ENCODE measurements around the gene IMMP2L.
"Not testable (repeated sequence)": the region's sequence is repeated elsewhere in the genome, so short reads cannot be mapped to it uniquely, and the experiment has no call there.

Gene IMMP2L

GRCh38 chr7:111561904-111562732 is at the start of gene IMMP2L:
TSS of gene IMMP2L (minus strand) at chr7:111562492.
- peak within 1 kb of the TSS; percentile 91 for H3K27ac ChIP-seq
- peak; percentile 41 for TF ChIP-seq CTCF (conservative IDR thresholded peaks at IDR 0.05)
- TF ChIP-seq ZFX (IDR thresholded peaks at IDR 0.05), result peak; percentile 83

DNA sequence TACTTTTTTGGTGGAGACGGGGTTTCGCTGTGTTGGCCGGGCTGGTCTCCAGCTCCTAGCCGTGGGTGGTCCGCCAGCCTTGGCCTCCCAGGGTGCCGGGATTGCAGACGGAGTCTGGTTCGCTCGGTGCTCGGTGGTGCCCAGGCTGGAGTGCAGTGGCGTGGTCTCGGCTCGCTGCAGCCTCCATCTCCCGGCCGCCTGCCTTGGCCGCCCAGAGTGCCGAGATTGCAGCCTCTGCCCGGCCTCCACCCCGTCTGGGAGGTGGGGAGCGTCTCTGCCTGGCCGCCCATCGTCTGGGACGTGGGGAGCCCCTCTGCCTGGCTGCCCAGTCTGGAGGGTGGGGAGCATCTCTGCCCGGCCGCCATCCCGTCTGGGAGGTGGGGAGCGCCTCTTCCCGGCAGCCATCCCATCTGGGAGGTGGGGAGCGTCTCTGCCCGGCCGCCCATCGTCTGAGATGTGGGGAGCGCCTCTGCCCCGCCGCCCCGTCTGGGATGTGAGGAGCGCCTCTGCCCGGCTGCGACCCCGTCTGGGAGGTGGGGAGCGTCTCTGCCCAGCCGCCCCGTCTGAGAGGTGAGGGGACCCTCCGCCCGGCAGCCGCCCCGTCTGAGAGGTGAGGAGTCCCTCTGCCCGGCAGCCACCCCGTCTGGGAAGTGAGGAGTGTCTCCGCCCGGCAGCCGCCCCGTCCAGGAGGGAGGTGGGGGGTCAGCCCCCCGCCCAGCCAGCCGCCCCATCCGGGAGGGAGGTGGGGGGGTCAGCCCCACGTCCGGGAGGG is 47.4 kb upstream of the IMMP2L start:
- H3K27ac ChIP-seq, result not testable (repeated sequence)

DNA sequence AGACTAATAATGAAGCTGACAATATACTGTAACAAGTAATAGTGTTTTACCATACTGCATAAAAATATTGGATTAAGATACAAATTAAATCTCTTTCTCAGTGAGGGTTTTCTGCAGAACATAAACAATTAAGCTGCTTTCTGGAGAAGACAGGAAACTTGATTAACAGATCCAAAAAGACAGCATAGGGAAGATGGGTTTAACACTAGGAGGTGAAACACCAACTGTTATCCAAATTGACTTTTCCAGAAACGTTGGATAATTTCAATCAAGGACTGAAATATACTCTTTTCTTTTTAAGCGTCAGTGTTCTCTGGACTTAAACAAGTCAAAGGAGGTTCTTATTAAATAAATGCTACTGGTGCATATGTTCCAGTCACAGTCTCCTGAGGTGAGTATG is 45.3 kb upstream of the IMMP2L start:
- no peak overlapping the region for H3K27ac ChIP-seq
- TF ChIP-seq ZFX (IDR thresholded peaks at IDR 0.05) (no peak), CTCF (conservative IDR thresholded peaks at IDR 0.05) (no peak)

GRCh38 chr7:111605246-111605645 is 43.0 kb upstream of the IMMP2L start:
- no peak overlapping the region for H3K27ac ChIP-seq
- TF ChIP-seq CTCF (conservative IDR thresholded peaks at IDR 0.05), result no peak

- no peak for TF ChIP-seq ZFX (IDR thresholded peaks at IDR 0.05)
- no peak for TF ChIP-seq CTCF (conservative IDR thresholded peaks at IDR 0.05)
- H3K27ac ChIP-seq, result no peak overlapping the region
Measured at GRCh38 chr7:111600091-111600490, 37.8 kb upstream of the IMMP2L start.

GRCh38 chr7:111595780-111596179 is 33.5 kb upstream of the IMMP2L start:
- H3K27ac ChIP-seq, result no peak overlapping the region
- no peak for TF ChIP-seq CTCF (conservative IDR thresholded peaks at IDR 0.05)
- no peak for TF ChIP-seq ZFX (IDR thresholded peaks at IDR 0.05)

- TF ChIP-seq ZFX (IDR thresholded peaks at IDR 0.05) (no peak), CTCF (conservative IDR thresholded peaks at IDR 0.05) (no peak)
- no peak overlapping the region for H3K27ac ChIP-seq
Measured at GRCh38 chr7:111594602-111595001, 32.3 kb upstream of the IMMP2L start.

Data from C4-2B (cell line).